ENCODE data around the gene ZBTB16. TPM values are rescaled to one million over a fixed set of nuclear protein-coding genes. Genes with fewer than 3 reads are reported as not detected.

The ZBTB16 gene
- polyA plus RNA-seq, 3 donors: 4.1 to 12.3 (median 8.3) TPM

GRCh38 chr11:114025329-114025907 lies 34.1 kb upstream of the ZBTB16 start:
- intact Hi-C loops (cut with micrococcal nuclease): loop anchor here in 1 of 2 donors (10.0 kb wide), 1 partner anchor 131 kb away; no protein-coding TSS in a partner anchor
- H3K9me3 Mint-ChIP-seq: no peaks in the 10 kb centered on the region
- TF ChIP-seq CTCF (IDR thresholded peaks at IDR 0.05): no peak
- H2AFZ ChIP-seq (ENCODE audit: insufficient read depth, low read depth, low read length, poor library complexity, severe bottlenecking): no peak overlapping the region
- H4K20me1 ChIP-seq (ENCODE audit: insufficient read depth, low read length): no peaks in the 10 kb centered on the region
- H3K4me3 ChIP-seq (replicated peaks in 1 of 3; ENCODE audit: low read depth in 2 of 3, low read length in 3 of 3): no peak overlapping the region
- no peaks in the 10 kb centered on the region for H3K36me3 Mint-ChIP-seq
- peaks cover 0 to 2% of the 10 kb centered on the region in 2 donors for H3K27me3 ChIP-seq (ENCODE audit: control insufficient read depth in 2 of 2, insufficient read depth in 2 of 2, low read length in 2 of 2)
- H3K4me1 Mint-ChIP-seq: no peaks in the 10 kb centered on the region
- H3K4me1 ChIP-seq (ENCODE audit: control insufficient read depth in 1 of 2, insufficient read depth in 2 of 2, low read length in 2 of 2): no peaks in the 10 kb centered on the region
- no peaks in the 10 kb centered on the region for H3K9me3 ChIP-seq (replicated peaks in 1 of 2; ENCODE audit: control insufficient read depth in 1 of 2, insufficient read depth in 1 of 2, low read length in 2 of 2)
- H3K4me3 Mint-ChIP-seq: no peak overlapping the region
- WGBS (ENCODE audit: insufficient coverage): no CpG with 5 or more reads among the region's 3 CpGs
- H3K27ac Mint-ChIP-seq: no peak overlapping the region
- H3K36me3 ChIP-seq (replicated peaks in 1 of 2; ENCODE audit: control insufficient read depth in 1 of 2, insufficient read depth in 2 of 2, low read length in 2 of 2): no peaks in the 10 kb centered on the region
- peaks cover 5 to 10% (median 8%) of the 10 kb centered on the region in 3 donors for H3K27me3 Mint-ChIP-seq (ENCODE audit: low read depth in 3 of 3)
- DNase-seq: no peak
- H3K9ac ChIP-seq (ENCODE audit: insufficient read depth, low read length, poor library complexity, severe bottlenecking): no peak overlapping the region
- no peak overlapping the region for H3K4me2 ChIP-seq (replicated peaks; ENCODE audit: extremely low read depth, low read length, poor library complexity, severe bottlenecking)
- H3K27ac ChIP-seq (ENCODE audit: low read depth in 1 of 2, low read length in 2 of 2): no peak overlapping the region
- no peaks in the 10 kb centered on the region for H3K79me2 ChIP-seq (ENCODE audit: insufficient read depth, low read length)

GRCh38 chr11:114026355-114026754 lies 33.2 kb upstream of the ZBTB16 start:
- Histone ChIP-seq H3K9ac (ENCODE audit: insufficient read depth, low read length, poor library complexity, severe bottlenecking) (no peak overlapping the region), H3K4me2 (replicated peaks; ENCODE audit: extremely low read depth, low read length, poor library complexity, severe bottlenecking) (no peak overlapping the region), H3K79me2 (ENCODE audit: insufficient read depth, low read length) (no peaks in the 10 kb centered on the region), H3K4me1 (ENCODE audit: control insufficient read depth in 1 of 2, insufficient read depth in 2 of 2, low read length in 2 of 2) (peaks cover 3 to 4% of the 10 kb centered on the region in 2 donors), H3K9me3 (replicated peaks in 1 of 2; ENCODE audit: control insufficient read depth in 1 of 2, insufficient read depth in 1 of 2, low read length in 2 of 2) (no peaks in the 10 kb centered on the region), H3K27ac (ENCODE audit: low read depth in 1 of 2, low read length in 2 of 2) (no peak overlapping the region), H3K4me3 (replicated peaks in 1 of 3; ENCODE audit: low read depth in 2 of 3, low read length in 3 of 3) (no peak overlapping the region), H4K20me1 (ENCODE audit: insufficient read depth, low read length) (no peaks in the 10 kb centered on the region), H3K27me3 (ENCODE audit: control insufficient read depth in 2 of 2, insufficient read depth in 2 of 2, low read length in 2 of 2) (peaks cover 0 to 2% of the 10 kb centered on the region in 2 donors), H2AFZ (ENCODE audit: insufficient read depth, low read depth, low read length, poor library complexity, severe bottlenecking) (no peak overlapping the region), H3K36me3 (replicated peaks in 1 of 2; ENCODE audit: control insufficient read depth in 1 of 2, insufficient read depth in 2 of 2, low read length in 2 of 2) (no peaks in the 10 kb centered on the region)
- no peaks in the 10 kb centered on the region for H3K36me3 Mint-ChIP-seq
- no peak for TF ChIP-seq CTCF (IDR thresholded peaks at IDR 0.05)
- no peak overlapping the region for H3K4me3 Mint-ChIP-seq
- peaks cover 5 to 12% (median 8%) of the 10 kb centered on the region in 3 donors for H3K27me3 Mint-ChIP-seq (ENCODE audit: low read depth in 3 of 3)
- no CpG with 5 or more reads among the region's 1 CpG for WGBS (ENCODE audit: insufficient coverage)
- intact Hi-C loops (cut with micrococcal nuclease): loop anchor here in 1 of 2 donors (10.0 kb wide), 1 partner anchor 132 kb away; no protein-coding TSS in a partner anchor
- H3K27ac Mint-ChIP-seq: no peak overlapping the region
- H3K9me3 Mint-ChIP-seq: no peaks in the 10 kb centered on the region
- DNase-seq: no peak
- peaks cover 5% of the 10 kb centered on the region for H3K4me1 Mint-ChIP-seq
